Ascending aorta (tissue), 2 donors: ENCODE measurements around the gene EYA4. TPM values are rescaled to one million over a fixed set of nuclear protein-coding genes. Genes with fewer than 3 reads are reported as not detected.

ENCODE experiments used
- DNase-seq, 2 donors: peaks; one replicate each; pipeline ENCODE4 v3.0.0-alpha.2; 2019; ENCODE audit warnings: low spot score in 2 of 2
- H3K27ac ChIP-seq, 2 donors: fragments of 200-600 bp; sonication (generic); one replicate each; pipeline ENCODE4 v1.5.1; 2016 to 2017; ENCODE audit warnings: mild to moderate bottlenecking in 1 of 2
- H3K27me3 ChIP-seq: fragments of 200-600 bp; sonication (generic); one replicate; pipeline ENCODE4 v1.5.1; 2017
- H3K36me3 ChIP-seq, 2 donors: fragments of 200-600 bp; sonication (generic); one replicate each; pipeline ENCODE4 v1.5.1; 2016
- H3K4me1 ChIP-seq, 2 donors: fragments of 200-600 bp; sonication (generic); one replicate each; pipeline ENCODE4 v1.5.1; 2016 to 2017; ENCODE audit warnings: mild to moderate bottlenecking in 1 of 2
- H3K4me3 ChIP-seq, 2 donors: fragments of 200-600 bp; sonication (generic); one replicate each; pipeline ENCODE4 v1.5.1; 2016 to 2017; ENCODE audit warnings: mild to moderate bottlenecking in 1 of 2
- H3K9me3 ChIP-seq, 2 donors: fragments of 200-600 bp; sonication (generic); one replicate each; pipeline ENCODE4 v1.5.1; 2016
- CTCF ChIP-seq, 3 experiments: fragments of 200-600 bp in 2 of 3; fragments of 450-650 bp in 1 of 3; sonication (generic) in 2 of 3; IDR thresholded peaks; one replicate each; pipeline ENCODE4 v1.5.1; 2016 to 2019; ENCODE audit warnings: antibody characterized with exemption in 3 of 3, mild to moderate bottlenecking in 1 of 3, moderate library complexity in 1 of 3
- intact Hi-C: fragments of 100-400 bp; cut with DNase I; formaldehyde crosslinking; loops from one replicate; pipeline ENCODE4 v1.15.1; 2023
- total RNA-seq: library from RNA; depleted of rRNA; stranded (reverse); fragments of >200 nt; gene quantifications from one replicate; pipeline ENCODE4 v1.1.0, GENCODE V29; 2016

EYA4 gene
- total RNA-seq, 1 donor from 2014 or later = 6.2 TPM

- Histone ChIP-seq H3K4me3 (no peak overlapping the region), H3K27me3 (no peaks in the 10 kb centered on the region), H3K9me3 (no peaks in the 10 kb centered on the region), H3K4me1 (no peaks in the 10 kb centered on the region), H3K27ac (no peak overlapping the region), H3K36me3 (no peaks in the 10 kb centered on the region)
- intact Hi-C loops = no loop called here
- DNase-seq = no peak
- no peak for TF ChIP-seq CTCF (IDR thresholded peaks at IDR 0.05)
Measured at GRCh38 chr6:133353061-133353460, 111.9 kb downstream of the EYA4 start.

DNA sequence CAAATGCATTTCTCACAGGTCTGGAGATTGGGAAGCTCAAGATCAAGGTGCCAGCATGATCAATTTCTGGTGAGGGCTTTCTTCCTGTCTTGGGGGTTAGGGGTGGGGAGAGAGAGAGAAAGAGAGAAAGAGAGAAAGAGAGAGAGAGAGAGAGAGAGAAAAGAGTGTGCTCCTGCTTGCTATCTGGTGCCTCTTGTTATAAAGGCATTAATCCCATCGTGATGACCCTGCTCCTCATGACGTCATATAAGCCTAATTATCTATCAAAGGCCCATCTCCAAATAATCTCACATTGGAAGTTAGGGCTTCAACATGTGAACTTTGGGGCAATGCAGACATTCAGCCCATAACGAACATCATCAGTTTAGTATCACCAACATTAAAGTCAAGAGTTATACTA lies 114.8 kb downstream of the EYA4 start:
- Histone ChIP-seq H3K27me3 (no peaks in the 10 kb centered on the region), H3K9me3 (no peaks in the 10 kb centered on the region), H3K4me3 (no peak overlapping the region), H3K27ac (no peak overlapping the region), H3K4me1 (no peaks in the 10 kb centered on the region), H3K36me3 (no peaks in the 10 kb centered on the region)
- no peak for DNase-seq
- TF ChIP-seq CTCF (IDR thresholded peaks at IDR 0.05) = no peak
- intact Hi-C loops = no loop called here

DNA sequence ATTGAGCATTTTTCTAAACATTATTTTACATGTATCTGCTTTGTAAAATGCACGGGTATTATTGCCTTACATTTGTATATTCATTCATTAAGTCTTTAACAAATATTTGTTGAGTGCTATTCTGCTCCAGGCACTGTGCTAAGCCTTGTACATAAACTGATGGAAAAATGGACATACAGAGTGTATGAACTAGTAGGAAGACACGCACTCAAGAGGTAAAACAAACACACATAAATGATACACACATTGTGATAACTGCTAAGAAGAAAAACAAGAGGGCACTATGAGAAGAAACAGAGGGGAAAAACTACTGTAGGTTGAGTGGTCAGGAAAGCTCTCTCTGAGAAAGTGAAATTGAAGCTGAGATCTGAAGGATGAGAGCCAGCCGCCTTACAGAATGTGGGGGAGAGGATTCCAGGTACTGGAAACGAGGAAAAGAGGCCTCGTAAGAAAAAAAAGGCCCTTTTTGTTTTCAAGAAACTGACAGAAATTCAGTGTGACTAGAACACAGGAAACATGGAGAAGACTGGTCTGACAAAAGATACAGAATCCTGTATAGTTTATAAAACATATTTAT lies 117.5 kb downstream of the EYA4 start:
- H3K36me3 ChIP-seq = no peaks in the 10 kb centered on the region

DNA sequence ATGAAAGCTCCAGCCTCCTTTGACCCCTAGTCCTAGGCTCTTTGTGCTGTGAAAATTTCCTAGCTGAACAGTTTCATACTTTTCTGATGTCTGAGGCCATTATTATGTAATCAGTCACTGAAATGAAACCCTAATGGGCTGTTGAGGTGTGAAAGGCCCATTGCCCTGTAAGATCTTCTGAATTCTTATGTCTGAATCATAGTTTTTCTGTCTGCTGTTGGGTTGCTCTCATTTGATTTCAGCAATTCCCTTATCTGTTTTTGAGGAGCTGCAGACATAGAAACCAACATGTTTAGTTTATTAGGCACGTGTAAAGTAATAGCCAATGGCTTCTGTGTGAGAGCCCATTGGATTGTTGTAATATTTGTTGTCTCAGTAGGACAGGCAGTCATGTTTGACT lies 118.1 kb downstream of the EYA4 start:
- intact Hi-C loops = no loop called here
- no peak for TF ChIP-seq CTCF (IDR thresholded peaks at IDR 0.05)
- no peaks in the 10 kb centered on the region for H3K9me3 ChIP-seq
- no peaks in the 10 kb centered on the region for H3K27me3 ChIP-seq
- no peaks in the 10 kb centered on the region for H3K4me1 ChIP-seq
- no peak overlapping the region for H3K27ac ChIP-seq
- H3K36me3 ChIP-seq = no peaks in the 10 kb centered on the region
- no peak for DNase-seq
- no peak overlapping the region for H3K4me3 ChIP-seq

More for the DNA sequence above, 117.5 kb downstream of the EYA4 start:
- Histone ChIP-seq H3K4me1 (no peaks in the 10 kb centered on the region), H3K4me3 (no peak overlapping the region), H3K27ac (no peak overlapping the region), H3K27me3 (no peaks in the 10 kb centered on the region), H3K9me3 (no peaks in the 10 kb centered on the region)
- no peak for DNase-seq
- TF ChIP-seq CTCF (IDR thresholded peaks at IDR 0.05) = no peak
- intact Hi-C loops = no loop called here

- H3K4me1 ChIP-seq = no peaks in the 10 kb centered on the region
- DNase-seq = no peak
- no peak overlapping the region for H3K27ac ChIP-seq
- TF ChIP-seq CTCF (IDR thresholded peaks at IDR 0.05) = no peak
- no peaks in the 10 kb centered on the region for H3K27me3 ChIP-seq
- no peaks in the 10 kb centered on the region for H3K36me3 ChIP-seq
- intact Hi-C loops = no loop called here
- H3K9me3 ChIP-seq = no peaks in the 10 kb centered on the region
- no peak overlapping the region for H3K4me3 ChIP-seq
Measured at GRCh38 chr6:133359760-133360159, 118.6 kb downstream of the EYA4 start.

- Histone ChIP-seq H3K27me3 (no peaks in the 10 kb centered on the region), H3K4me1 (no peaks in the 10 kb centered on the region), H3K36me3 (no peaks in the 10 kb centered on the region), H3K9me3 (no peaks in the 10 kb centered on the region), H3K27ac (no peak overlapping the region), H3K4me3 (no peak overlapping the region)
- DNase-seq = no peak
- TF ChIP-seq CTCF (IDR thresholded peaks at IDR 0.05) = no peak
- intact Hi-C loops = no loop called here
Measured at GRCh38 chr6:133360194-133360593, 119.0 kb downstream of the EYA4 start.
